ENCODE measurements around the gene SYAP1.

DNA sequence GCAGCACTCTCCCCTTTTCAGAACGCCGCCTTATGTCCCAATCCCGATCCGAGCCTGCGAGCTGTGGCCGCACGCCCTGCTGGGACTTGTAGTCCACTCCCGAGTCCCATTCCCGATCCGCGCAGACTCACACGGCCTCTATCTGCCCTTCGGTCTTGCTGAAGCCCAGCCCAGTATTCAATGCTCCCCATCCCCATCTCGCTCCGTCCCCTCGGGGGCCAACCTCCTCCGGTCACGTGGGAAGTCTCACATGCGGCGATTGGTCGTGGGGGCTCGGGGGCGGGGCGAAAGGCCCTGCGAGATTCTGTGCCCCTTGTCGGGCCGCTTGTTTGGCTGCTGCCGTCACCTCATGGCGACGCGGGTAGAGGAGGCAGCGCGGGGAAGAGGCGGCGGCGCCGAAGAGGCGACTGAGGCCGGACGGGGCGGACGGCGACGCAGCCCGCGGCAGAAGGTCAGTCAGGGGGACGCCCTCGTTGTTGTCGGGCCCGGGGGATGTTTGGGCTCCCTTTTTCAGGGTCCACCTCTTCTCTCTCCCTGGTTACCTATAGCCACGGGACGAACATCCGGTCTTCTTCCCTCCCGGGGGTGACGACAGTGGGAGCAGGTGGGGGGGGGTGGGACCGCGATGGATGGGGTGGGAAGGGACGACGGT, 66.9 kb downstream of the SYAP1 start, which contains the start of gene TXLNG:
- TF ChIP-seq CTCF (IDR thresholded peaks at IDR 0.05) (no peak), ZFX (IDR thresholded peaks at IDR 0.05; ENCODE audit: borderline replicate concordance) (no peak)

Measured in 22Rv1 (cell line).